Hematopoietic multipotent progenitor cell (in vitro differentiated cells): ENCODE data around the gene GALNT7. TPM values are rescaled to one million over a fixed set of nuclear protein-coding genes. Genes with fewer than 3 reads are reported as not detected.

Experiments
- DNase-seq, 3 donors: peaks; one replicate each; pipeline ENCODE4 v3.0.0-alpha.2; 2011 to 2015; ENCODE audit warnings: low read depth in 2 of 3, low spot score in 2 of 3
- total RNA-seq: library from RNA; depleted of rRNA; stranded (reverse); fragments of >200 nt; gene quantifications from one replicate; pipeline ENCODE4 v1.2.3, GENCODE V29; 2012

The GALNT7 gene
- total RNA-seq, 1 donor = 19.1 TPM

DNA sequence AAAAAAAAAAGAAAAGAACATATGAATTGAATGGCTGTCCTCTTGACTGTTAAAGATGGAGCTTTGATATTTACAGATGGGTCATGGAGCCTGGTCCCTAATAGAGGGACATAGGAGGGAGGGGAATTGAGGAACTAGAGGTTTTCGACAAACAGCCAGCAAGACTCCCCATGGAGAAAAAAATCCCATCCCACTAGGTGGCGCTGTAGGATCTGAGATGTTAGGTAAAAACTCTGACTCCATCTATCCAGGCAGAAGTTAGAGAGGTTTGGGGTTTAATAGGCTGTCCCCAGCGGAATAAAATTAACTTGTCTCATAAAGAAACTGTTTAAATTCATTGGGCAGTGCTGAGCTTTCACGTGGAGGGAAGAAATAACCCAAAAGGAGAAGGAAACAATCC lies 119.7 kb downstream of the GALNT7 start:
- peak; percentile 28 to 84 (median 54) for DNase-seq

DNA sequence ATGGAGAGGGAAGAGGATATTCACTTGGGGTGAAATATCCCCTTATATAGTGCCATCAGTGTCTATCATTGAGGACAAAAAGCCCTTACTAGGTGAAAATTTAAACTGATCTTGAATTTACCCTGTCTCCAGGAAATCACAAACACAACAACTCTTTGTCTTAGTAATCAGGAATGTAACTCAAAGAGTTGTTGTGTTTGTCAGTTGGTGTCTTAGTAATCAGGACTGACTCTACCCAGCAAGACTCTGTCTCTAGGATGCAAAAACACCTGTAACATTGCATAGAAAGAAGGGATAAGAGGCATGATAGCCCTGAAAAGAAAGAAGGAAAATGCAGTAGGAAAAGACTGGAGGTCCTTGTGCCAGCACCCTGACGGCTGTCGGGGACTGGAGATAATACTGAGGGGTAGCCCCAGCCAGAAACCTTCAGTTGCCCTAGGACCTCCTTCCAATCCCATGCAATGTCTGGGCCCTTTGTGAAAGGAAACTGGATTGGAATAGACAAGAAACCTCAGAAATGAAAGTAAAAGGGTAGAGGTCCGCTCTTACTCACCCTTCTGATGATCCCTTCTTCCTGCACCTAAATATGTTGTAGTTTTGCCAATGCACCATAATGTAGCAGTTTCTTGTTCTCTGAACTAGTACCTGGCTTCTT lies 120.2 kb downstream of the GALNT7 start:
- DNase-seq = no peak

DNA sequence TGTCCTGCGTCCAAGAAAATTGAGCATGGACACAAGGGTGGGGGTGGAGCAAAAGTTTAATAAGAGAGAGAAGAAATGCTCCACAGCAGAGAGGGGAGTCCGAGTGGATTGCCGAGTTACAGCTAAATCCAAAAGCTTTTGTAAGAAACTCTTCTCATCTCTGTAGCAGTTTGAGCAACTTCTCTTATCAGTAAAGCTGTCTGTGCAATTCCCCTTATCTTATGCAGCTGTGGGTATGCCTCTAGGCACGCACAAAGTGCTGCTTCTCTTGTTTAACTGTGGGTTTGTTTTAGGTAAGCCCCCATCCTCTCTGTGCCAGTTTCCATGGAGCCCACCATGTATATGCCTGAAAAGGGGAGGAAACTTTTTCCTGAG lies 120.7 kb downstream of the GALNT7 start:
- DNase-seq = peak in 2 of 3 donors; percentile 35 to 58

DNA sequence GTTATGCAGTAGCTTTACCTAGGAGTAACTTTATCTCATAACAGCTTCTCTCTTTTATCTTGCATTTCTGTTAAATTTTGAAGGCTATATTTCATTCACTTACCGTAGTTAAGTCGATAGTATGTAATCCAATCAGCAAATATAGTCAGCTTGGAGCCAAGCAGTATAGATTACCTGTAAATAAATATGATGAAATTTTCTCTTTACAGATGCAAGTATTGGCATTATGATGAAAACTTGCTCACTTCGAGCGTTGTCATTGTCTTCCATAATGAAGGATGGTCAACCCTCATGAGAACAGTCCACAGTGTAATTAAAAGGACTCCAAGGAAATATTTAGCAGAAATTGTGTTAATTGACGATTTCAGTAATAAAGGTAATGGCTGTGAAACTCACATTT lies 123.3 kb downstream of the GALNT7 start:
- no peak for DNase-seq

DNA sequence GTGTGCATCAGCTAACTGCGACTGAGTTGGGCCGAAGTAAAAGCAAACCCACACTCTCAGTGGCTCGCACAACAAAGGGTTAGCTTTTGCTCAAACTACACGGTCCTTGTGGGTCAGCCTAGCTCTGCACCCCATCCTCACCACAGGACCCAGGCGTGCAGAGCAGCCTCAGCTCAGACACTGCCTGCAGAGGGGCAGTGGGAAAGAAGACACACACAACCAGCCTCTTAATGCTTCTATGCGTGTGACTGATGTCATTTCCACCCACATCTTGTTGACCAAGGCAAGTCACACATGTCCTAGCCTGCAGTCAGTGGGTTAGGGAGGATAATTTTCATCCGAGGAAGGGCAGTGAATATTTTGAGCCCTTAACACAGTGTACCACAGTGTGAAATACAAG lies 125.1 kb downstream of the GALNT7 start:
- DNase-seq = no peak

DNA sequence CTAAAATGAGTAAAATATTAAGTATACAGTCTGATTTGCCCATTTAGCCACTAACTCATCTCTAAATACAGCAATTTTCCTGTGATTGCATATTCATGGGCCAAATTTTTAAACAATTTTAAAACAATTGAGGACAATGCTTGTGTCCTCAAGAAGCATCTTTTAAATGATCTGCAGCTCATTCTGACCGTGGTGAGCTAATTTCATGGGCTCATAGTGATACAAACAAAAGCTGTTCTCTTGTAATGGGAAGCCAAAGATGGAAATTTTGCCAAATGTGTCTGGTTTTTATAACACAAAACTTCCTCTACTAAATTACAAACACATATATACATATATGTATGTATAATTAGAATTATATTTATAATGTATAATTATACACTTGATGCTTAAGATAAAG lies 125.8 kb downstream of the GALNT7 start:
- DNase-seq = no peak

DNA sequence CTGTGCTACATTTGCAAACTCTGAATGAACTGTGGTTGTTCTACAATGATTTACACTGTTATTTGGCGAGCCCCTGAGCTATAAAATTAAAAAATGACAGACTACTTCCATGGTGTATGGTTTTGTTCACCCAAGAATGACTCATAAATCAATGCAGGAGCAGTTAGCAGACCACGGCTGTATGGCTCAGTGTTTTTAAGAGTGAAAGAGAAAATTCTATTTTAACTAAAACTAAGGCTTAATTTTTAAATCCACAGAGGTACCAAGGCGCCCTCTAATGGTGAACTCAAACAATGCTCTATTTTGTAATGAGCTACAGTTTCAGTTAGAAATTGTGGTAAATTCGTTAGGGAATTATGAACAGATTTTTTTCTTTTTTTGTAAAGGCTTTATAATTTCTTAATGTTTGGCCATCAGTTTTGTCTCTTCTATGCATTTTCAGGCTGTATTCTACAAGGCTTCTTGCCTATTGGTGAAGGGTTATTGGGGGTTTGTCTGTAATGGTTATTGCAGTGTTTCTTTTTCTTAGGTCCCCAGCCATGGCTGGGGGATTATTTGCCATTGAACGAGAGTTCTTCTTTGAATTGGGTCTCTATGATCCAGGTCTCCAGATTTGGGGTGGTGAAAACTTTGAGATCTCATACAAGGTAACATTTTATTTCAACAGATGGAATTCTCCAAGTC lies 133.0 kb downstream of the GALNT7 start:
- peak in 2 of 3 donors; percentile 61 to 88 for DNase-seq

DNA sequence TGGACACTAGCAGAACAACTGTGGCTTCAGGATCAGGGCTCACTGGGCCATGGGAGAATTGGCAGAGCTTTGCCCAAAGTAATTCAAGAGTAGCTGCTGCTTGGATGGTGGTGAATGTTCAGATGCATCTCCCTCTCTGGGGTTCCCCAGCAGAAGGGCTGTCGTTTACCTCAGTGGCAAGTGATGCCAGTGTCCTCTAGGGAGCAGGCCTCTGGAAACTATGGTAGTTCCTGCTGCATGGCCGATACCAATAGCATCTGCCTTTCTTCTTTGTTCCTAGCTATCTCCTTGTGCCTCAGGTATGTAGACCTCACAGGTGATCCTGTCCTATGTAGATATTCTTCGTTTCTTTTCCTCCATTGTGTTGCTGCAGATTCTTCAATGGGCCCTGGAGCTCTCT lies 139.2 kb downstream of the GALNT7 start:
- no peak for DNase-seq

DNA sequence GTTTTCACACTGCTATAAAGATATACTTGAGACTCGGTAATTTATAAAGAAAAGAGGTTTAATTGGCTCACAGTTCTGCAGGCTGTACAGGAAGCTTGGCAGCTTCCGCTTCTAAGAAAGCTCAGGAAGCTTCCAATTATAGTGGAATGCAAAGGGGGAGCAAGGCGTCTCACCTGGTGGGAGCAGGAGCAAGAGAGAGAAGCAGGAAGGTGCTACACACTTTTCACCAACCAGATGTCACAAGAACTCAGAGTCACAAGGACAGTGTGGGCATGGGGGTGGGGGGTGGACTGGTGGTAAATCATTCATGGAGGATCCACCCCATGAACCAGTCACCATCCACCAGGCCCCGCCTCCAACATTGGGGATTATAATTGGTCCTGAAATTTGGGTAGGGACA lies 142.8 kb downstream of the GALNT7 start:
- DNase-seq = no peak

DNA sequence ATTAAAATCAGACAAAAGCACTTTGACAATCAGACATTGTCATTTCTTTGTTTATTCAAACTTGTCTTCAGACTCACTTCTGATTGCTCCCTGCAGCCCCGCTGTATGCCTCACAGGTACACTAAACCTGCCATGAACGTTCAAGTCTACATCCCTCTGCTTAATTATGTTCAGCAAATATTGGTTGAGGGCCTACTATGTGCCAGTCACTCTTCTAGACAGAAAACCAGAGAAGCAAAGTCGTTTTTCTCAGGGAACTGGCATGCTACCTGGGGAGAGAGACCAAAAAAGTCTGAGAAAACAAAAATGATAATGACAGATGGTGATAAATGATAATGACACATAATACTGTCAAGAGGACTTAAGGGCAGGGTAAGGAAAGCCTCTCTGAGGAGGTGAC lies 146.1 kb downstream of the GALNT7 start:
- DNase-seq = no peak

DNA sequence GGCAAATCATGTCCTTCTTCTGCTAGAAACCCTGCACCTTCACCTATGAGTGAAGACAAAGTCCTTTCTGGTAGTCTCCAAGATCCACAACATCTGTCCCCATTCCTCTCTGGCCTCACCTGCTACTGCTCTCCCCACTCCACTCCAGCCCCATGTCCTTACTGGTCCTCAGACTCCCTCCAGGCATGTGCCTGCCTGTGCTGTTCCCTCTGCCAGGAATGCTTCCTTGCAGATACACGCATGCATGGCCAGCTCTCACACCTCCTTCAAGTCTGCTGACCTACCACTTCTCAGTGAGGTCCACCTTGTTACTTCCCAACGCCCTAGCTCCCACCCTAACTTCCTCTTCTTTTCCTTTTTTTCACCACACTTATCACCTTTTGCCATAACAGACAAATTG lies 147.4 kb downstream of the GALNT7 start:
- DNase-seq = no peak

DNA sequence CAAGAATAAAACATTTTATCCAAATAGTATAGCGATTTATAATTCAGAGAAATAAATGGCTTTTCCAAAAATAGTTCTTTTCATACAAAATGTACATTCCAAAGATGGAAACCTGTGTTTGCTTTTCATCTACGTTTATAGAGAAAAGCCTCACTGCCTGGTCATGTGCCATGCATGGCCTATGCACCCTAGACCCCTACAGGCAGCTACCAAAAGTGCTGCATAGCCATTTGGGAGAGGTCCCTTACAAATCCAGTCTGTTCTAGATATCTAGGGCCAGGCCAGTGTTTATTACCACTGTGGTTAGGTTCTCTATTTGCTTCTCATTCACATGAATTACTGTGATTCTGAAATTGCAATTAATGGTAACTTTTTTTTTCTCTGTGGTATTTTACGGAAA lies 148.4 kb downstream of the GALNT7 start:
- peak in 2 of 3 donors; percentile 23 to 26 for DNase-seq

DNA sequence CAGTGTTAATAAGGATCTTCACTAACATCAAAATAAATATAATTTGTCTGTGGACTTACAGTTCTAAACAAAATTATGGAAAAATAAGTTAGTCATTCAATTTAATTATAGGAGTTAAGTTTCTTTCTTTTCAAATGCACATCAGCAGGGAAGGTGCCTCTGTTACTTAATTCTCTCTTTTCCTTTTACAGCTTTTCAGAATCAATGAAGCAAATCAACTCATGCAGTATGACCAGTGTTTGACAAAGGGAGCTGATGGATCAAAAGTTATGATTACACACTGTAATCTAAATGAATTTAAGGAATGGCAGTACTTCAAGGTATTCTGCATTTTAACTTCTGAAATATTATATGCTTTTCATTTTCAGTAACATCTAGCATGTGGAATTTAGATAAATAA lies 149.6 kb downstream of the GALNT7 start:
- DNase-seq = no peak

DNA sequence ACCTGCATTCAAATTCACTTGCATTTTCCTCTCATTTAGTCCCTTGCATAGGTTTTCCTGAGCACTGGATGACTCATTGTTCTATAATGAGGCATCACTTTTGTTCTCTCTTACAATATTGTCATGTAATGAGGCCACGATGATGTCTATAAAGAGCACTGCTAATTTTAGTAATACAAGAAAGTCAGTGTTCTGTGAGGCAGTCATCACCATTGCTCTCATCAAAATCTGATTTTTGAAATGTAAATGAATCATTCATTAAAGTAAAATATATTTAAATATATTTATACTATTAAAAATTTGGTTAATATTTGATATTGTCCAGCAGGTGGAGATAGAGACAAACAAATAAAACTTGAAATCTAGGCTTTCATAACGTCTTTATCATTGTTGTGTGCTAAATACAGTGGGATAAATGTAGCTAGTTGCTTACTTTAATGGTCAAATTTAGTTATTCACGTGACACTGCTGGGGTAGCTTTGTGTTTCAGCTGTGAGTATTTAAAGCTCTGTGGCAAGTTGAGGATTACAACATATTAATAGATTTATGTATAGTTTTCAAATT lies 150.1 kb downstream of the GALNT7 start:
- DNase-seq = peak in 2 of 3 donors; percentile 26 to 69

DNA sequence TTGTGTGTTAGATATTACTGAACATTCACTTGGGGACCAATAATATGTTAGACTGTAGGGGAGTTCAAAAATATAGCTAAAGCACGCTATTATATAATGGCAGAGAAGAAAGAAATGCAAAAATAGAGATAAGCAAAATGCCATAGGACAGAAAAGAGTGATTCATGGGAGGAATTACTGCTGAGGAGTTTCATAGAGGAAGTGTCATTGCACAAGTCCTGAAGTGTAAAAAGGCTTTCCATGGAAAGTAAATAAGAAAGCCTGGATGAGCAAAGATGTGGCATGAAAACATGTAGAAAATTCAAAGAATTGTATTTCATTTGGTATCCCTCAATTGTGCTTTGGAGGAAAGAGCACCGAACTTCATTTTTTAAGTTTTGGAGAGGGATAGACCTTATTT lies 151.1 kb downstream of the GALNT7 start:
- no peak for DNase-seq

DNA sequence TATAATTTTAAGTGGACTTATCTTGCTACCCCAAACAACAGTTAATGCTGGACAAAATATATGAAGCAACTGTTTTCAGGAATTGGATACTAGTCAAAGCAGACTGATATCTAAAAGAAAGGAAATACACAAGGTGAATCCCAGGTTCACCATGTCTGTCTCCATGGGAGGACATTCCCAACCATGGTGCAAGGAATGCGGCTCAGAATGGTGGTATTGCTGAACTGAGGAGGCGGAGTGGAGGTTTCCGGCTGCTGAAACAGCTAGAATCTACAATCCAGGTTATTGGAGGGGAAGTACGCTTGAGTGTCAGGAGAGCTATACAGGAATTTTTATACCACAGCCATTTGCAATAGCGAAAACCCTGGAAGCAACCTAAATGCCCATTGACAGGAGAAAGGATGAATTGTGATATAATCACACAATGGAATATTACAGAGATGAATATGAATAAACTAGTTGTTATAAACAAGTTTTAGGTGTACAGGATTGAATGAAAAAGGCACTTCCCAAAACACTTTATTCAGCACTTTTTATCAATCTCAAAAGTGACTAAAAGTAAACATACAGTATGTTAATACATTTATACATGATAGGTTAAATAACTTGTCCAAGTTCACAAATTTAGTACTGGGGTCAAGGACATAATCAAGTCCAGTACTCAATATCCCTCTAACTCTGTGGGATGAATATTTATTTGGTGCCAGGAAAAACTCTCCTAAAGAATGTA lies 156.6 kb downstream of the GALNT7 start:
- DNase-seq = no peak

DNA sequence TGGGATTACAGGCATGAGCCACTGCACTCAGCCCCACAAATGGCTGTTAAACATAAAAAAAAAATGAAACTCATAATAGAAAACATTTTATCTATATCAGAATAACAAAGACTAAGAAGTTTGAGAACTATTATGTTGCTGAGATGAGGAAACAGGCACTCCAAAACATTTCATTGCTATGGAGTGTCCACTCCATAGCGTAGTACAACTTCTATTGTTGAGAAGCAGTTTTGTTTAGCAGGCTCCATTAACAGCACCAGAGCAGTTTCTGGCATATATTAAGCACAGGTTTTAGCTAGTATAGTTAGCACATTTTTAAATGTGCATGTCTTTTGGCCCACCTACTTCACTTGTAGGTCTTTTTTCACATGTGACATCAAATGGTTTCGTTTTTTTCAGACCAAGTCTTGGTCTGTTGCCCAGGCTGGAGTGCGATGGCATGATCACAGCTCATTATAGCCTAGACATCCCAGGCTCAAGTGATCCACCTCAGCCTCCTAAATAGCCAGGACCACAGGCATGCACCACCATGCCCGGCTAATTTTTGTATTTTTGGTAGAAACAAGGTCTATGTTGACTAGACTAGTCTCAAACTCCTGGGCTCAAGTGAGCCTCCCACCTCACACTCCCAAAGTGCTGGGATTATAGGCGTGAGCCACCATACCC lies 159.8 kb downstream of the GALNT7 start:
- DNase-seq = no peak

DNA sequence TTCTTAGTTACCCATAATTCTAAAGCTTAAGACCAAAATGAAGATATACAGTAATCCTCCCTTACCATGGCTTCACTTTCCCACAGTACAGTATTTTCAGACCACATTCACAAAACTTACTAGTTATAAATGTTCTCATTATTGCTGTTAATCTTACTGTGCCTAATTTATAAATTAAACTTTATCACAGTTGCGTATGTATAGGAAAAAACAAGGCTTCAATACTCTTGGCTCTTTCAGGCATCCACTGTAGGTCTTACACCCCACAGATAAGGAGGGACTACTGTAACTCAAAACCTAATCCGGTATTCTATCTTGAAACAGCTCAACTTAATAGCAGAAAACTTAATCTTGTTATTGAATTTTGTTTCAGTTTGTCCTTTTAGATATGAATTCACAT lies 162.0 kb downstream of the GALNT7 start:
- no peak for DNase-seq

DNA sequence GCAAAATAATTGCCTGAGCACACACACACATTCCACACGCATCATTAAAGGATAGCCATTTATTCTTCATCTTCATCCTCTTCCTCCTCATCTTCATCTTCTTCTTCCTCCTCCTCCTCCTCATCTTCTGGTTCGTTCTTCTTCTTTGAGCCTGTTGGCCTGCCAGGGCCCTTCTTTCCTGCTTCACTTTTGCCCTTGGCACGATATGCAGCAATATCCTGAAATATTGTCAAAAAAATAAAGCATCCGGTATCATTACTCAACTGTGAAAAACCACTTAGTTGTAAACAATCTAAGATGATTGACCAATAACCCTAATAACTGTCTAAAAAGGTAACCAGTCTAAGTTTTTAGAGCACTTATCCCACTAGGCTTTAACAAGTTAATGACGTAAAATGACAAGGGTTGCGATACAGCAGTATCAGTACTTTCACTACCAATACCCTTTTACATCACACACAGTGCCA lies 163.4 kb downstream of the GALNT7 start:
- DNase-seq = no peak

DNA sequence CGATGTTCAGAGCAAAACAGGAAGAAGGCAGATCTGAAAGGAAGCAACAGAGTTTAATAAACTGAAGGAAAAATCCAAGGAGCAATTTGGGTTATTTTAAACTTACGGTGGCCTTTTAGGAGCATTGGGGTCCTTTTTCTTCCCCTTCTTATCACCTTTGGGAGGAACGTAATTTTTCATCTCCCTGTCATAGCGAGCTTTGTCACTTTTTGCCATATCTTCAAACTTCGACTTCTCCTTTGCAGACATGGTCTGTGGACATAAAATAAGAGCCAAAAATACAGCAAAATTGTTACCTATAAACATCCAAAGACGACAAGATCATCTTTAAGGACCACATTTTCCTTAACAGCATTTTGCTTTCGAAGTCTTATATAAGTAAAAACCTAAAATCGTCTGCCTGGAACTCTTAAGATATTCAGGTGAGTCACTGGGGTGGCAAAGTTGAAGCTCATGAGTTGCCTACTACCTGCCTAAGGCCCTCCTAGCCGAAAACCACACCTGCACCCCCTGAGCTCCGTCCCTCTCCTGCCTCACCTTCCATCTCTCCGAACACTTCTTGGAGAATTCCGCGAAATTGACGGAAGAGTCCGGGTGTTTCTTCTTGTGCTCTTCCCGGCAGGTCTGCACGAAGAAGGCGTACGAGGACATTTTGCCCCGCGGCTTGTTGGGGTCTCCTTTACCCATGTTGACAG lies 164.5 kb downstream of the GALNT7 start:
- no peak for DNase-seq
